ENCODE results near the gene DNAH8.

GRCh38 chr6:39063526-39063925, 348.4 kb downstream of the DNAH8 start:
- TF ChIP-seq CTCF (conservative IDR thresholded peaks at IDR 0.05 in 1 of 2, IDR thresholded peaks at IDR 0.05 in 1 of 2; ENCODE audit: extremely low read depth in 1 of 2, insufficient read depth in 1 of 2, low read depth in 1 of 2, low read length in 2 of 2), result no peak
- no peak for TF ChIP-seq EZH2 (IDR thresholded peaks at IDR 0.05; ENCODE audit: borderline replicate concordance, low read length)
